ENCODE data around the gene EIF2S1.

Gene EIF2S1

DNA sequence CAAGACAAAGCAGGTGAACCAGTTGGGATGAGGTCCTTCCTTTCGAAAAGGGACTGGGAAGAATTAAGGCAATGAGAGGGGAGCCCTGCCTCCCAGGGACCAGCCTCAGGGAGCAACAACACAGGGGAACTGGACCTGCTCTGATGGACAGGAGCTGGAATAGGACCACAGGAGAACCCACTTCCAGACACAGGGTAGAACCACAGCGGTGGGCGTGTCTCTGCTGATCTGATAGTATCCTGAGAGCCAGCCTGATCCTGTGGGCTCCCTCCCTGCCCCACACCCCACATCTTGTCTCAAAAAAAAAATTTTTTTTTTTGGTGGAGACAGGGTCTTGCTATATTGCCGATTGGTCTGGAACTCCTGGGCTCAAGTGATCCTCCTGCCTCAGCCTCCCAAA lies 65.5 kb downstream of the EIF2S1 start:
- Histone ChIP-seq H3K27me3 (ENCODE audit: low read depth, low read length) (no peaks in the 10 kb centered on the region), H3K4me3 (ENCODE audit: low read depth in 1 of 2, low read length in 2 of 2) (no peak overlapping the region), H3K36me3 (ENCODE audit: control insufficient read depth in 1 of 2, insufficient read depth in 2 of 2, low read length in 2 of 2) (no peaks in the 10 kb centered on the region), H3K4me1 (ENCODE audit: control insufficient read depth in 1 of 2, insufficient read depth in 2 of 2, low read length in 2 of 2) (peaks cover 0 to 5% of the 10 kb centered on the region in 2 donors), H3K27ac (ENCODE audit: low read length) (no peak overlapping the region), H3K9me3 (ENCODE audit: control insufficient read depth in 1 of 2, low read length in 2 of 2) (no peaks in the 10 kb centered on the region)

- Histone ChIP-seq H3K27me3 (ENCODE audit: low read depth, low read length) (no peaks in the 10 kb centered on the region), H3K27ac (ENCODE audit: low read length) (no peak overlapping the region), H3K4me3 (ENCODE audit: low read depth in 1 of 2, low read length in 2 of 2) (no peak overlapping the region), H3K36me3 (ENCODE audit: control insufficient read depth in 1 of 2, insufficient read depth in 2 of 2, low read length in 2 of 2) (no peaks in the 10 kb centered on the region), H3K9me3 (ENCODE audit: control insufficient read depth in 1 of 2, low read length in 2 of 2) (no peaks in the 10 kb centered on the region), H3K4me1 (ENCODE audit: control insufficient read depth in 1 of 2, insufficient read depth in 2 of 2, low read length in 2 of 2) (peaks cover 0 to 5% of the 10 kb centered on the region in 2 donors)
Observed at GRCh38 chr14:67426161-67426560, 66.0 kb downstream of the EIF2S1 start.

DNA sequence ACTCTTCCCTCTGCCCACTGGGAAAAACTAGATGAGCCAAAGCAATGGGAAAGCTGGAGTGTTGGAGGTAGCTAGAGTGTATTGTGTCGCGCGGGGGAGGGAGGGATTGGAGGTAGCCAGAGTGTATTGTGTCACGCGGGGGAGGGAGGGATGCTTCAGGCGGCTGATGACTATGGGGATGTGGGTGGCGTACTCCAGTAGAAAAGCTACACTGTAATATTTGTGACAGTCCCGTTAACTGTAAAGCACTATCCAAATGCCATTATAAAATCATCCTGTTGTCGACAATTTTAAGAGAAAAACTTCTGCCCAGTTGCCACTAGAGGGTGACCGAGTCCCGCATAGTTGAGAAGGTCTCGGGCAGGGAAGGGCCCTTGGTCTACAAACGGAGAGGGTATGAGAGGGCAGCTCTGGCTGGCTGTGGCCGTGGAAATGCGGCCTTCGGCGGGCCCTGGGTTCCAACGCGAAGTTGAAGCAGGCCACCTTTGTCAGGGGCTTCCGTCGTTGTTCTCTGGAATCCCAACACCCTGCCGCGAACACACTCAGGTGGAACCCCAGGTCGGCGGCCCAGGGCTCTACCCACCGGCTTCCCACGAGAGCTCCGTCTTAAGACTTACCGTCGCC lies 67.0 kb downstream of the EIF2S1 start:
- Histone ChIP-seq H3K4me3 (ENCODE audit: low read depth in 1 of 2, low read length in 2 of 2) (no peak overlapping the region), H3K4me1 (ENCODE audit: control insufficient read depth in 1 of 2, insufficient read depth in 2 of 2, low read length in 2 of 2) (peaks cover 0 to 5% of the 10 kb centered on the region in 2 donors)

GRCh38 chr14:67428501-67429031 lies 68.4 kb downstream of the EIF2S1 start:
- Histone ChIP-seq H3K4me1 (ENCODE audit: control insufficient read depth in 1 of 2, insufficient read depth in 2 of 2, low read length in 2 of 2) (peaks cover 0 to 5% of the 10 kb centered on the region in 2 donors), H3K36me3 (ENCODE audit: control insufficient read depth in 1 of 2, insufficient read depth in 2 of 2, low read length in 2 of 2) (no peaks in the 10 kb centered on the region), H3K9me3 (ENCODE audit: control insufficient read depth in 1 of 2, low read length in 2 of 2) (no peaks in the 10 kb centered on the region), H3K4me3 (ENCODE audit: low read depth in 1 of 2, low read length in 2 of 2) (no peak overlapping the region), H3K27me3 (ENCODE audit: low read depth, low read length) (no peaks in the 10 kb centered on the region), H3K27ac (ENCODE audit: low read length) (no peak overlapping the region)

More for the DNA sequence above, 67.0 kb downstream of the EIF2S1 start:
- Histone ChIP-seq H3K9me3 (ENCODE audit: control insufficient read depth in 1 of 2, low read length in 2 of 2) (no peaks in the 10 kb centered on the region), H3K36me3 (ENCODE audit: control insufficient read depth in 1 of 2, insufficient read depth in 2 of 2, low read length in 2 of 2) (no peaks in the 10 kb centered on the region), H3K27ac (ENCODE audit: low read length) (no peak overlapping the region), H3K27me3 (ENCODE audit: low read depth, low read length) (no peaks in the 10 kb centered on the region)

GRCh38 chr14:67429510-67430205 lies 69.5 kb downstream of the EIF2S1 start:
- peaks cover 0 to 5% of the 10 kb centered on the region in 2 donors for H3K4me1 ChIP-seq (ENCODE audit: control insufficient read depth in 1 of 2, insufficient read depth in 2 of 2, low read length in 2 of 2)
- H3K36me3 ChIP-seq (ENCODE audit: control insufficient read depth in 1 of 2, insufficient read depth in 2 of 2, low read length in 2 of 2): no peaks in the 10 kb centered on the region
- H3K27me3 ChIP-seq (ENCODE audit: low read depth, low read length): no peaks in the 10 kb centered on the region
- H3K4me3 ChIP-seq (ENCODE audit: low read depth in 1 of 2, low read length in 2 of 2): no peak overlapping the region
- H3K27ac ChIP-seq (ENCODE audit: low read length): no peak overlapping the region
- H3K9me3 ChIP-seq (ENCODE audit: control insufficient read depth in 1 of 2, low read length in 2 of 2): no peaks in the 10 kb centered on the region

- Histone ChIP-seq H3K4me3 (ENCODE audit: low read depth in 1 of 2, low read length in 2 of 2) (no peak overlapping the region), H3K4me1 (ENCODE audit: control insufficient read depth in 1 of 2, insufficient read depth in 2 of 2, low read length in 2 of 2) (peaks cover 0 to under 1% of the 10 kb centered on the region in 2 donors), H3K27me3 (ENCODE audit: low read depth, low read length) (no peaks in the 10 kb centered on the region), H3K27ac (ENCODE audit: low read length) (no peak overlapping the region), H3K9me3 (ENCODE audit: control insufficient read depth in 1 of 2, low read length in 2 of 2) (no peaks in the 10 kb centered on the region), H3K36me3 (ENCODE audit: control insufficient read depth in 1 of 2, insufficient read depth in 2 of 2, low read length in 2 of 2) (no peaks in the 10 kb centered on the region)
Observed at GRCh38 chr14:67432050-67432564, 72.0 kb downstream of the EIF2S1 start.

- H3K4me3 ChIP-seq (ENCODE audit: low read depth in 1 of 2, low read length in 2 of 2): no peak overlapping the region
- no peaks in the 10 kb centered on the region for H3K4me1 ChIP-seq (ENCODE audit: control insufficient read depth in 1 of 2, insufficient read depth in 2 of 2, low read length in 2 of 2)
- H3K27me3 ChIP-seq (ENCODE audit: low read depth, low read length): no peaks in the 10 kb centered on the region
- H3K27ac ChIP-seq (ENCODE audit: low read length): no peak overlapping the region
- H3K9me3 ChIP-seq (ENCODE audit: control insufficient read depth in 1 of 2, low read length in 2 of 2): no peaks in the 10 kb centered on the region
- no peaks in the 10 kb centered on the region for H3K36me3 ChIP-seq (ENCODE audit: control insufficient read depth in 1 of 2, insufficient read depth in 2 of 2, low read length in 2 of 2)
Observed at GRCh38 chr14:67435603-67436002, 75.5 kb downstream of the EIF2S1 start.

All from muscle layer of duodenum (tissue), 2 donors.